ENCODE data around the gene ABI1.
A peak's percentile ranks its signal among the peaks of the same experiment; 100 is the strongest.

ABI1 gene

GRCh38 chr10:26746061-26746460 lies 114.7 kb downstream of the ABI1 start:
- no peak for DNase-seq

GRCh38 chr10:26743841-26744240 lies 116.9 kb downstream of the ABI1 start:
- DNase-seq = no peak

GRCh38 chr10:26743091-26743490 lies 117.7 kb downstream of the ABI1 start:
- no peak for DNase-seq

- DNase-seq = no peak
These were observed 119.4 kb downstream of the ABI1 start for GRCh38 chr10:26741368-26741767.

GRCh38 chr10:26739071-26739631 lies 121.6 kb downstream of the ABI1 start:
- DNase-seq = no peak

GRCh38 chr10:26738301-26738911 lies 122.4 kb downstream of the ABI1 start:
- no peak for DNase-seq

- no peak for DNase-seq
These were observed 123.0 kb downstream of the ABI1 start for GRCh38 chr10:26737730-26738129.

GRCh38 chr10:26735435-26735834 lies 125.3 kb downstream of the ABI1 start:
- DNase-seq = no peak

GRCh38 chr10:26733750-26734568 lies 126.8 kb downstream of the ABI1 start:
- DNase-seq = no peak

- DNase-seq = no peak
These were observed 130.2 kb downstream of the ABI1 start for GRCh38 chr10:26730552-26730951.

GRCh38 chr10:26729395-26729794 lies 131.4 kb downstream of the ABI1 start:
- DNase-seq = no peak

GRCh38 chr10:26728957-26729356 lies 131.8 kb downstream of the ABI1 start:
- no peak for DNase-seq

- no peak for DNase-seq
These were observed 133.8 kb downstream of the ABI1 start for GRCh38 chr10:26727005-26727404.

- DNase-seq = peak; percentile 28
These were observed 134.7 kb downstream of the ABI1 start for GRCh38 chr10:26725837-26726727.

GRCh38 chr10:26723016-26723415 lies 137.7 kb downstream of the ABI1 start:
- DNase-seq = no peak

GRCh38 chr10:26721561-26721960 lies 139.2 kb downstream of the ABI1 start:
- no peak for DNase-seq

- no peak for DNase-seq
These were observed 143.3 kb downstream of the ABI1 start for GRCh38 chr10:26717476-26717875.

- DNase-seq = no peak
These were observed 145.6 kb downstream of the ABI1 start for GRCh38 chr10:26715137-26715487.

GRCh38 chr10:26714415-26715136 lies 146.2 kb downstream of the ABI1 start:
- DNase-seq = no peak

- DNase-seq = no peak
These were observed 149.4 kb downstream of the ABI1 start for GRCh38 chr10:26711324-26711723.

- DNase-seq = no peak
These were observed 153.8 kb downstream of the ABI1 start for GRCh38 chr10:26706936-26707335.

- no peak for DNase-seq
These were observed 154.6 kb downstream of the ABI1 start for GRCh38 chr10:26706206-26706605.

- no peak for DNase-seq
These were observed 156.8 kb downstream of the ABI1 start for GRCh38 chr10:26703974-26704373.

Measured in stimulated activated CD4-positive, alpha-beta T cell treated with anti-CD3 and anti-CD28 coated beads, Interleukin-12 subunit alpha, Interleukin-12 subunit beta, amount 100 ng/mL, for 4 hours (primary cell).